GM18951 (cell line): ENCODE measurements around the gene SPATA18.
"Not testable (repeated sequence)": the region's sequence is repeated elsewhere in the genome, so short reads cannot be mapped to it uniquely, and the experiment has no call there.

Experiments used
- POLR2A ChIP-seq: IDR thresholded peaks from 4 replicates; pipeline ENCODE4 v1.6.1; 2011; ENCODE audit warnings: mild to moderate bottlenecking; ENCODE audit not compliant: insufficient read length, insufficient read depth; ENCODE audit errors: extremely low read depth
- in situ Hi-C: fragments of 300-500 bp; cut with MboI; formaldehyde crosslinking; loops from one replicate; pipeline ENCODE4 v1.12.0; 2022; ENCODE audit warnings: low sequenced_read_pairs, mixed read lengths, inconsistent platforms; ENCODE audit not compliant: unreplicated experiment

SPATA18 gene

DNA sequence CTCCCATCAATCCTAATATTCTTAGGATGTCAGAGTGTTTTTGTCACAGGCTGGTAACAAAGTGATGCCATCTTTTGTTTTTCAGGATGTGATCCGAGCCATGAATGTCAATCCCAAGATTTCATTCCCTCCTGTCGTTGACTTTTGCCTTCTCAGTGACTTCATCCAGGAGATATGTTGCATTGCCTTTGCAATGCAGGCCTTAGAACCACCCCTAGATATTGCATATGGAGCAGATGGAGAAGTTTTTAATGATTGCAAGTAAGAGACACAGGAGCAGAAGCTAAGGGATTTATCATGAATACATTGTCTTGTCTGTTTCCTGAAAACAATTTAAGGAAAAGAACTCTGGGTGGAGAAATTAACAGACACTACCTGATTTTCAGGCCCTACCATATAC is 28.6 kb downstream of the SPATA18 start:
- in situ Hi-C loops = no loop called here
- TF ChIP-seq POLR2A = no peak

DNA sequence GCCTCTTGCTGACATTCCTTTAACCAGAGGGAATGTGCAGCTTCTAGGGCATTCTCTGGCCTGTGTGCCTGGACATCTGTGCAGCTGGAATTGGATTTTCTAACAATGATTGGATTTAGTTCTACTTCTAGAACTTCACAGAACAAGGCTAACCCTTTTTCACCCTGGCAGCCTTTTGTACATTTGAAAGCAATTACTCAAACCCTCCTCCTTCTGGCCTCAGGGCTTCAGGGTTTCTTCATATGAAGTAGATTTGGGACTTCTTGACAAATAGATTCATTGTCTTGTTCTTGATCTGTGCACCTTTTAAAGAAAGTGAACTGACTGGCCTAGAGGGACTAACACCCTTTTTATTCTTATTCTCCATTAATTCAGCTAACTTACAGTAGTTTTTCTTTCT is 30.1 kb downstream of the SPATA18 start:
- no peak for TF ChIP-seq POLR2A
- in situ Hi-C loops = no loop called here

DNA sequence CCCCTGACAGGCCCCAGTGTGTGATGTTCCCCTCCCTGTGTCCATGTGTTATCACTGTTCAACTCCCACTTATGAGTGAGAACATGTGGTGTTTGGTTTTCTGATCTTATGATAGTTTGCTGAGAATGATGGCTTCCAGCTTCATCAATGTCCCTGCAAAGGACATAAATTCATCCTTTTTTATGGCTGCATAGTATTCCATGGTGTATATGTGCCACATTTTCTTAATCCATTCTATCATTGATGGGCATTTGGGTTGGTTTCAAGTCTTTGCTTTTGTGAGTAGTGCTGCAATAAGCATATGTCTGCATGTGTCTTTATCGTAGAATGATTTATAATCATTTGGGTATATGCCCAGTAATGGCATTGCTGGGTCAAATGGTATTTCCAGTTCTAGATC is 35.3 kb downstream of the SPATA18 start:
- in situ Hi-C loops = not testable (repeated sequence)

DNA sequence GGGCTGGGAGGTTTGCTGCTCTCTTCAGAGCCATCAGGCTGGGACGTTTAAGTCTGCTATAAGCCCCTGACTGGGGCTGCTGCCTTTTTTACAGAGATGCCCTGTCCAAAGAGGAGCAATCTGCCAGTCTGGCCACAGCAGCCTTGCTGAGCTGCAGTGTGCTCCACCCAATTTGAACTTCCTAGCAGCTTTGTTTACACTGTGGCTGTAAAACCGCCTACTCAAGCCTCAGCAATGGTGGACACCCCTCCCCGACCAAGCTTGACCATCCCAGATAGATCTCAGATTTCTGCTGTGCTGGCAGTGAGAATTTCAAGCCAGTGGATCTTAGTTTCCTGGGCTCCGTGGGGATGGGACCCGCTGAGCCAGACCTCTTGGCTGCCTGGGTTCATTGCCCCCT is 40.7 kb downstream of the SPATA18 start:
- no peak for TF ChIP-seq POLR2A
- in situ Hi-C loops = no loop called here

DNA sequence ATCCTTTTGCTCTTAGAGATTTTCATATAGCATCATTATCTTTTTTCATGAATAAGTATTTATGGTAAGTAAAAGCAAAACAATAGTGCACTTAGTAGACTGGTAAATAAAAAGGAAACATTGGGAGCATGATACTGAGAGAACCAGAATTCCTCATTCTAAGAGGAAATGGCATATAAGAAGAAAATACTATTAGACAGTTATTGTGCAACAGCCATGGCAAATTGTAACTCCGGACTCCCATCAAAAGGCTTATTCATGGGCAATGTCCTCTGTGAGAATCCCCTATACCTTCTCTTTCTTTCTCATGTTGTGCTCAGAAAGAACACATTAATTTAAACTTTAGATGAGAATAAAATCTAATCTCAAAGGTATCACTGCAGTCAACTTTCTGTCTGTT is 42.4 kb downstream of the SPATA18 start:
- TF ChIP-seq POLR2A = no peak
- in situ Hi-C loops = no loop called here

DNA sequence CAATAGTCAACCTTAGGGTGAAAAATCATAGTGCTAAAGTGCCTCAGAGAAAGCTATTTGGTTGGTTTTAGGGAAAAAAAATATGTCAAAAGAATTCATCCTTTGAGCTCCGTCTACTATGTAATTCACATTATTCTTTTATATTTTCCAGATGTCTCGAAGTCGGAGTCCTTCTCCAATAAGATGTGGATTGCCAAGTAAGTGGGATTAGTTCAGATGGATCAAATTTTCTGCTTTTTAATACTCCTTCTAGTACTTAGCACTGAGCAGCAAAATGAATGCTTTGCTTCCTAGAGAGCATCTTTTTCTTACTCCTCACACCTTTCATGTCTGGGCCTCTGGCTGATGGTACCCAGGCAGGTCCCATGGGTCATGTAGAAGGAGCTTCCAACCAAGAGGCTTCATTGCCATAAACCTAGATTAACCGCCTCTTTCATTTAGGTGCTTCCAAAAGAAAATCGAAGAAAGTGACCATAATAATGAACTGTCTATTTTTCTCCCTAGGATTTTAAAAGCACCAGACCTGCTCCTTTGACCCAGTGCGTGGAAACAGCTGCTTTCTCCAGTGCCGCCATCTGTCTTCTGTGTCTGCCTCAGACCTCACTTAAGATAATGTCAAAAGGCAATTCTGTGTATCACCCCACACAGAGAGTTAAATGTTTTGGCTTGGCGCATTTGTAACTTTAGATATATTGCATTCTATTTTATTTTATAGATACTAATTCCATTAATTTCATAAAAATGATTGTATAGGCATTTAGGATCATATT is 43.5 kb downstream of the SPATA18 start:
- TF ChIP-seq POLR2A = no peak
- in situ Hi-C loops = no loop called here

DNA sequence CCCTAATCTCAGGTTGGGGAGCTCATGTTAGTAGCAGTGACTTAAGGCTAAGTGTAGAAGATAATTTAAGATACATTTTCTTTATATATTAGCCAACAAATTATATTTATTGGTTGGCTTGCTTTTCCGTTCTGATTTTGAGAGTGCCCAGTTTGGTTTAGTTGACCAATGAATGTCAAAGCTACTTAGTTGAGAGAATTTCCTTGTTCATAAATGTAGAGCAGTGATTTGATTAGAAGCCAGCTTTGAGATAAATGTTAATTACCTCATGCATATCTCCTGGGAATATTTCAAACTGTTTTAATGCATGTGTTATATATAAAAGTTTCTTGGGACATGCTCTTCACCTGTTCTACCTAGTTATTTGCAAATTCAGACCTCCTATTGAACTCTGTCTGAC is 44.3 kb downstream of the SPATA18 start:
- TF ChIP-seq POLR2A = no peak
- in situ Hi-C loops = no loop called here

DNA sequence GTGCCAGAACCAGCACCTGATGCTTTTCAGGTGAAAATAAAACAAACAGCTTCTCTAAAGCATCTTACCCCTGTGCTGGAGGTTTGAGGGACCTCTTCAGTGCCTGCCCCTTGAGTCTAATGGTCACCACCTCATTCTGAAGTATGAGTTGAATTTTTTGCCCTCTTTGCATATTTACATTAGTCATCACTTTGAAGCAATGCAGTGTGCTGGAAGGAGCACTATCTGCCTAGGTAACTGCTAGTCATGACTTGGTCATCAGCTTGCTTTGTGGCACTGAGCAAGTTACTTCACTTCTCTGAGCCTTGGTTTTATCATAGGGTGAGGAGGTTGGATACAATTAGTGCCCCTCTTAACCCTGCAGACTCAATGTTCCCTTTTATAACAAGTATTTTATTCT is 44.9 kb downstream of the SPATA18 start:
- in situ Hi-C loops = no loop called here
- no peak for TF ChIP-seq POLR2A

DNA sequence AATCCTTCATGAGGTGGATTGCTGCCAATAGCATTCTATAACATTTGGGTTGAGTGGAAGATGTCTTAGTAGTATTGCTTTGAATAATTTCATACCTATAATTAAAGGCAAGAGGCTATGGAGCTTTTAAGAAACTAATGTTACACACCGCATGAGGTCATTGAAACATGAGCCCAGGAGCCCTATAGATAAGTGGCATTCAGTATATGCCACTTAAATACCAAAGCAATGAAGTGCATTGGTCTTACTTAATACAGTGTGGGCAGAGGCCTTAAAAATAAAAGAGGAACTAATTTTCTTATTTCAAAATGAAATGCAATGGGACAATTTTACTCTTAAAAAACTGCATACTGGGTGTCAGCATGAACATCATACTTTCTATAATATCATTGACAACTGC is 47.5 kb downstream of the SPATA18 start:
- TF ChIP-seq POLR2A = no peak
- in situ Hi-C loops = no loop called here

DNA sequence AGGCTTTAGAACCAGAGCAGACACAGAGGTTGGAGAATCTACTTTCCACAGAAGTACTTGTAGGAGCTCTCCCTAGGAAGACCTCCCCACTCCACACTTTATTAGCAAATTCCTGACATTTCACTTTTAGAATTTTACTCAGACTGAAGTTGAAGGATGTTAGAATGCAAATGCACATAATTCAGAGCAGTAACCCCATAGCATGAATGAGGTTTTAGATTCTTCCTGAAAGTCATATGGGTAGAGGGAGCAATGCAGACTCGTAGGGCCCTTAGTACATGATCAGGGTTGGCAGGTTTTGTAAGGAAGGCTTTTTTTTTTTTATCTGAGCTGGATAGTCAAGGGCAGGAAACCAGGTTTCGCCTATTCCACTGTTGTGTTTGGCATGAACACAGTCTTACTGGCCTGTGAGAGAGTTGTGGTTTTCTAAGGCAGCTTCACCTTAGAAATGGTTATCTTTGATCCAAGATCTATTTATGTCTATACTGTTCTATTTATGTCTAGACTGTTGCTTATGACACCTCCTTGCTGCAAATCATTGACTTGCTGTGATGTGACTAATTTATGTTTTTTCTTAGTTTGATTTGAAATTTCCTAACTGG is 48.9 kb downstream of the SPATA18 start:
- in situ Hi-C loops = no loop called here
- no peak for TF ChIP-seq POLR2A

DNA sequence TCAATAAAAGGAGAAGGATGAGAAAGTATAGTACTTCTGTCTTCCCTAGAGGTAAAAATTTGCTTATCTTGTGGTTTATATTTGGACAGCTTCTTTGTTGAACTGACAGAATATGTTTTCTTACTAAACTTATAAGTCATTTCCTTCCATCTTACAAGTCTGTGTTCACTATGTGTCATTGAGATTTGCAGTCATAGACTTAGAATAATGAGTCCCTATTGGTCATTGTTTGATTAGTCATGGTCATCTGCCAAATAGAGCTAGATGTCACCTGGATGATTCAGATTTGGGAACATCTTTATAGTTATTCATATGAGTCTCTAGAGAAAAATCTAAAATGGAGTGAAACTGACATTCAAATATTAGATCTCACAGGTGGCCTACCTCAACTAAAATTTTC is 51.5 kb downstream of the SPATA18 start:
- in situ Hi-C loops = no loop called here
- TF ChIP-seq POLR2A = no peak

DNA sequence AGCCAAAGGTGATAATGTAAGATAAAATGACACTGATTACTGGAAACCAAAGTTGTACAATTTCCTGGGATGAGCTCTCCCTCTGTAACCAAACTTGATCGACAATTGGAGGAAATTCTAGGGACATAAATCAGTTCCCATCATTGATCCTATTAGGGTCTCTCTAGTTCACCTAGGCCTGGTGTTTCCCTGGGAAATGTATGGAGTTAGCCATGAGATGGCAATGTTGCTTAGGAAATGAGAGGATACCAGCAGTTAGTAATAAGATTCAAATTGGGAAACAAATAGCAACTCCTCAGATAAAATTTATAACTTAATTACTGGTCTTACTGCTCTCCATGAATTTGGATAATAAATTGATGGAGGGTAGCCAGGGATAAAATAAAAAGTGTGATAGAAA is 52.2 kb downstream of the SPATA18 start:
- TF ChIP-seq POLR2A = no peak
- in situ Hi-C loops = no loop called here

DNA sequence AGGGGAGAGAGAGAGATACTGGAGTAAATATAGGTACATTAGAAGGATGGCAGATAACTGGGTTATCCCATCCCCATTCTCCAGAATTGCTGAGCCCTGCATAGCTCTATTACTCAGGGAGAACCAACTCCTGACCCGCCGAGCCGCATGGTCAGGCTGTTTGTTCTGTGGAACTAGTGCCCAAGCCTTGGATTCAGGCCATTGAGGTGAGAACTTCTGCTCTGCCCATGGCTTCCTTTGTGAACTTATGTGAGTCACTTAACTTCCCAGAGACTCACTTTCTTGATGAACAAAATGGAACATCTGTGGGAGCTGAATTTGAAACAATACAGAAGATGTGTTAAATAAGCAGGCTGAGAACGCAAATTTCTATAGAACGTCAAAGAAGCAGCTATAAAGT is 54.2 kb downstream of the SPATA18 start:
- in situ Hi-C loops = no loop called here
- TF ChIP-seq POLR2A = no peak

DNA sequence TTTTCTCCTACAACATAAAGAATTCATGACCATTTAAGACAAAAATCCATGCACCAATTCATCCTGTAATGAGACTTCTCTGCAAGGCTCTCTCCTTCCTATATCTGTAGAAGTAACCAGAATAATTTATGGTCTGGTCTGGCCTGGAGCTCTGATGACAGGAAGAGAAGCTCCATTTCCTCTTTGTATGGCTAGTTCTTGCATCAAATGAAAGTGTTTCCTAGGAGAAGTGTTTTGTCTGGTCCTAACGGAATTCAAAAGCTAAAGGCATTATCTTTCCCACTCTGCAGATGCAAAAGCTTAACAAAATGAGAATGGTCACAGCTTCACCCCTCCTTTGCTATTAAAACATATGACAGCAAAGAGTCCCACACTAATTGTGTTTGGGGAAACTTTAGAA is 55.1 kb downstream of the SPATA18 start:
- TF ChIP-seq POLR2A = no peak
- in situ Hi-C loops = no loop called here
